ENCODE measurements around the gene SLC27A3.

SLC27A3 gene

DNA sequence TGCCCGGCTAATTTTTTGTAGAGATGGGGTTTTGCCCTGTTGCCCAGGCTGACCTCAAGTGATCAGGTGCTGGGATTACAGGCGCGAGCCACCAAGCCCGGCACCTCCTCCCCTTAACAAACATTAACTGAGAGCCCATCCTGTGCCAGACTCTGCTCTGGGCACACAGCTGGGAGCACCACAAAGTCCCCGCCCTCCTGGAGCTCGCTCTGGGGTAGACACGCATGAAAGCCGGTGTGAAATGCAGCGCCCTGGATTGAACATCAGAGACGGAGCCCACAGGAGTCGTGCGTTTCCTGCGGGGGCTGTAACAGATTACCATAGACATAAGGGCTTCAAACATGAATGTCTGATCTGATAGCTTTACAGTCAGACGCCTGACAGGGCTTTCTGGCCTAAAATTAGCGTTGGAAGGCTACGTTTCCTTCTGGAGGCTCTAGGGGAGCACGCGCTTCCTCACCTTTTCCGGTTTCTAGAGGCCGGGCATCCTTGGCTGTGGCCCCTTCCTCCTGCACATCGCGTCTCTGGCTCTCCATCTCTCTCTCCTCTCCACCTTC lies 14.3 kb downstream of the SLC27A3 start:
- Mint-ChIP-seq H3K27ac (no peak overlapping the region), H3K4me1 (peaks cover 23% of the 10 kb centered on the region), H3K27me3 (peaks cover 1% of the 10 kb centered on the region), H3K4me3 (peak overlapping the region; percentile 31), H3K9me3 (no peaks in the 10 kb centered on the region), H3K36me3 (no peaks in the 10 kb centered on the region)

DNA sequence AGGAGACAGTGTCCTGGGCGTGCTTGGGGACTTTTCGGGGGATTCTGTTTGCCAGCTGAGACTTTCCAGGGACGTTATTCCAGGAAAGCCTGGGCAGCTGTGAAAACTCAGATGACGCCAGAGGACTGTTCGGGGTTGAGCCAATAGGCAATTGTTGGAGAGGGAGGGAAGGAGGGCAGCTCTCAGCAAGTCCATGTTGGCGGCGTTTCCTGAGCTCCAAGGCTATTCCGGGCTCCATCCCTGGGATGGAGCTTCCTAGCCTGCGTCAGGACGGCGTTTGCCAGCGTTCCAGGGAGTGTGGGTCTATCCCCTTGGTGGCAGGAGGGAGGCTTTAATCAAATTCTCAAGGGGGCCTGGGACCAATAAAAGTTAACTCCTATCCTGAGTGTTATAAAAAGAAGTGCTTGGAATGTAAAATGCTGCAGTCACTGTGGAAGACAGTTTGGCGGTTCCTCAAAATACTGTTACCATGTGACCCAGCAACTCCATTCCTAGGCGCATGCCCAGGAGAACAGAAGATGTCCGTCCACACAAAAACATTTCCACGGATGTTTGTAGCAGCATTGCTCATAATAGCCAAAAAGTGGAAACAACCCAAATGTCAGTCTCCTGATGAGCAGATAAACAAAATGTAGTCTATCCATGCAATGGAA lies 15.2 kb downstream of the SLC27A3 start:
- Mint-ChIP-seq H3K4me1 (peaks cover 23% of the 10 kb centered on the region), H3K27me3 (peaks cover 1% of the 10 kb centered on the region), H3K36me3 (no peaks in the 10 kb centered on the region), H3K9me3 (no peaks in the 10 kb centered on the region), H3K27ac (no peak overlapping the region), H3K4me3 (peak overlapping the region; percentile 24)

DNA sequence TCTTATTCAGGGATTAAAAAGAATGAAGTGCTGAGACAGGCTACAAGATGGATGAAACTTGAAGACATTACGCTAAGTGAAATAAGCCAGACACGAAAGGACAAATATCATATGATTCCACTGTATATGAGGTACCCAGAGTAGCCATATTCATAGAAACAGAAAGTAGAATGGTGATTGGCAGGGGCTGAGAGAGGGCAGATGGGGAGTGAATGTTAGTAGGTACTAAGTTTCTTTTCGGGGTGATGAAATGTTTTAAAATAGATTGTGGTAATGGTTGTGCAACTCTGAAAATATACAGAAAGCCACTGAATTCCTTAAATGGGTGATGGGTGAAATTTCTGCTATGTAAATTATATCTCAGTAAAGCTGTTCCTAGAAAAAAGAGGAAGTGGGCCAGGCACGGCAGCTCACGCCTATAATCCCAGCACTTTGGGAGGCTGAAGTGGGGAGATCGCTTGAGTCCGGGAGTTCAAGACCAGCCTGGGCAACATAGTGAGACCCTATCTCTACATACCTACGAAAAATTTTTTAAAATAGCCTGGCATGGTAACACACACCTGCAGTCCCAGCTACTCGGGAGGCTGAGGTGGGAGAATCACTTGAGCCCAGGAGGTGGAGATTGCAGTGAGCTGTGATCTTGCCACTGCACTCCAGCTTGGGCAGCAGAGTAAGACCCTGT lies 15.9 kb downstream of the SLC27A3 start:
- peak overlapping the region; percentile 24 for H3K4me3 Mint-ChIP-seq
- peak overlapping the region; percentile 69 for H3K27ac Mint-ChIP-seq
- peaks cover 1% of the 10 kb centered on the region for H3K27me3 Mint-ChIP-seq
- H3K4me1 Mint-ChIP-seq, result peaks cover 23% of the 10 kb centered on the region
- H3K36me3 Mint-ChIP-seq, result no peaks in the 10 kb centered on the region
- H3K9me3 Mint-ChIP-seq, result no peaks in the 10 kb centered on the region

DNA sequence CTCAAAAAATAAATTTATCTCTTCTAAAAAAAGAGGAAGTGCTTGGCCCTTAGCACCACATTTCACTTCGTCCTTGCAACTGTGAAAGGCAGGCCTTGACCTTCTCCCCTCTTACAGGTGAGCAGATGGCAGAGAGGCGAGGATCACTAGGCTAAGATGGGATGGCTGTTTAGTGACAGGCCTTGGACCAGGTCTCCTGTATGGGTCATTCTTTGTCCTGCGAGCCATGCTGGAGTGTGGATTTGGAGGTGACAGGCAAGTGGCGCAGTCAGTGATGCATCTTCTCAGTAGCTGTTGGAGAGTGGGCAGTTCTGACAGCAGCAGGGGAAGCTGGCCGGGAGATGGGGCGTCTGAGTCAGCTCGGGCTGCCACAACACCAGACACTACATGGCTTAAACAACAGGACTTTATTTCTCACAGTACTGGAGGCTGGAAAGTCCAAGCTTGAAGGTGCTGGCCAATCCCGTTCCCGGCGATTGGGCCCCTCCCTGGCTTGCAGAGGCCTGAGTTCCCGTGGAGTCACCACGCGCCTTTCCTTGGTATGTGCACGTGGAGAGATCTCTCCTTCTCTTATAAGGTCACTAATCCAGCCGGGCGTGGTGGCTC lies 16.5 kb downstream of the SLC27A3 start:
- H3K4me3 Mint-ChIP-seq, result no peak overlapping the region
- H3K36me3 Mint-ChIP-seq, result no peaks in the 10 kb centered on the region
- peaks cover 1% of the 10 kb centered on the region for H3K27me3 Mint-ChIP-seq

GRCh38 chr1:153792631-153793041 lies 17.4 kb downstream of the SLC27A3 start:
- no peaks in the 10 kb centered on the region for H3K9me3 Mint-ChIP-seq

More for the DNA sequence above, 16.5 kb downstream of the SLC27A3 start:
- no peak overlapping the region for H3K27ac Mint-ChIP-seq
- H3K9me3 Mint-ChIP-seq, result no peaks in the 10 kb centered on the region
- peaks cover 26% of the 10 kb centered on the region for H3K4me1 Mint-ChIP-seq

GRCh38 chr1:153793261-153793972 lies 18.2 kb downstream of the SLC27A3 start:
- Mint-ChIP-seq H3K4me1 (peaks cover 34% of the 10 kb centered on the region), H3K27me3 (peaks cover 1% of the 10 kb centered on the region), H3K4me3 (no peak overlapping the region), H3K27ac (no peak overlapping the region), H3K9me3 (no peaks in the 10 kb centered on the region), H3K36me3 (no peaks in the 10 kb centered on the region)

More at GRCh38 chr1:153792631-153793041, 17.4 kb downstream of the SLC27A3 start:
- H3K27ac Mint-ChIP-seq, result no peak overlapping the region
- H3K27me3 Mint-ChIP-seq, result peaks cover 1% of the 10 kb centered on the region
- H3K4me1 Mint-ChIP-seq, result peaks cover 32% of the 10 kb centered on the region
- H3K36me3 Mint-ChIP-seq, result no peaks in the 10 kb centered on the region
- no peak overlapping the region for H3K4me3 Mint-ChIP-seq

DNA sequence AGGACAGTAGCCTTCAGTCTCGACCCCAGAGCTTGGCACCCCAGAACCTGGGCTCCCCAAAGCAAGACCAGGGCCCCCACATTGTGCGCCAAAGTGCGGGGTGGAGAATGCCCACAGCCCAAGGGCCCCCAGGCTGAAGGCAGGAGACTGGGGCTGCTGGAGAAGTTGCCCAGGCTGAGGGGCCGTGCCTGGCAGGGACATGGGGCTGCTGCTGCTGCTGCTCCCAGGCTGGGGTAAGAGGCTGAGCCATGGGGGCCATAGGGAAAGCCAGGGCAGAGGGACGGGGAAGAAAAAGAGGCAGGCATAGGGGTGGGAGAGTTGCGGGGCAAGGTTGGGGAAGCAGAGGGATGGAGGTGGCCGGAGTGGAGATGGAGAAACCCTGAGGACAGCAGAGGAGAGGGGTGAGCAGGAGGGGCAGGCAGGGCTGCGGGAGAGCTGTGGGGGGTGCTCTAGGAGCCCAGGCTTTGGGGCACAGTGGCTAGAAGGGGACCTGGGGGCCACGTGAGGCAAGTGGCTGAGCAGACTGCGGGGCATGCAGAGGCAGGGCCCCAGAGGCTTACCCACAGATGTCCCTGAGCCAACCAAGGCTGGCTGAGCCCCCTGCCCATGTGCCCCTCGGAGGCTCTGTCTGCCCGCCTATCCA lies 18.9 kb downstream of the SLC27A3 start:
- no peak overlapping the region for H3K27ac Mint-ChIP-seq
- H3K4me1 Mint-ChIP-seq, result peaks cover 34% of the 10 kb centered on the region
- H3K9me3 Mint-ChIP-seq, result no peaks in the 10 kb centered on the region
- no peak overlapping the region for H3K4me3 Mint-ChIP-seq
- no peaks in the 10 kb centered on the region for H3K27me3 Mint-ChIP-seq
- H3K36me3 Mint-ChIP-seq, result no peaks in the 10 kb centered on the region

DNA sequence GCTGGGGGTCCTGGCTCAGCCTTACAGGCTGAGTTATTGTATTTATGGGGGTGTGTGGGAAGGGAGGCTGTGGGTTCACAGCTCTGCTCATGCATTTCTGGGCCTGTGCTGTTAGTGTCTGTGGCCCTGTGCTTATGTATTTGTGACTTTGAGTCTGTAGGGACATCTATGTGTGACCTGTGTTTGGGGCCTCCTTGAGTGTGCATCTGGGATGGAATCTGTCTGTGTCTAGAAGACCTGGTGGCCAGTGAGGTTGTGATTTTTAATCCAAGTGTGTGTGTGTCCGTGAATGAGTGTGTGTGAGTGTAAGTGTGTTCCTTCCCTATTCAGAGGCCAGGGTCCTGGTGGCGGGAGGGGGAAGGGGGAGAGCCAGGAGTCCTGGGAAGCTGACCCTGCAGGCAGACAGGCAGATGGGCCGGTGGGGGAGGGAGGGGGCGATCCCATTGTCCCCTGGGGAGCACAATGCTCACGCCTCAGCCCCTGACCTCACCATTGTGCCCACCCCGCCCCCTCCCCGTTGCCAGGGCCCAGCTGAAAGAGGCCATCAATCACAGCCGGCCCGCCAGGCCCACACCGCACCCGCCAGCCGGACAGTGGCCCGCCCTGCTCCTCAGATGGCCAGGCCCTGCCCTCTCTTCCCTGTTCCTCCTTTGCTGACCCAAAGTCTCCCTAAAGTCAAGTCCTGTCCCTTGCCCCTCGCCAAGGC lies 19.6 kb downstream of the SLC27A3 start:
- H3K36me3 Mint-ChIP-seq, result no peaks in the 10 kb centered on the region
- no peaks in the 10 kb centered on the region for H3K9me3 Mint-ChIP-seq
- H3K27me3 Mint-ChIP-seq, result no peaks in the 10 kb centered on the region
- H3K4me3 Mint-ChIP-seq, result no peak overlapping the region
- H3K4me1 Mint-ChIP-seq, result peaks cover 30% of the 10 kb centered on the region
- no peak overlapping the region for H3K27ac Mint-ChIP-seq

GRCh38 chr1:153795330-153795837 lies 20.2 kb downstream of the SLC27A3 start:
- no peaks in the 10 kb centered on the region for H3K27me3 Mint-ChIP-seq
- H3K27ac Mint-ChIP-seq, result no peak overlapping the region
- H3K4me1 Mint-ChIP-seq, result peaks cover 24% of the 10 kb centered on the region
- H3K4me3 Mint-ChIP-seq, result no peak overlapping the region
- no peaks in the 10 kb centered on the region for H3K9me3 Mint-ChIP-seq
- H3K36me3 Mint-ChIP-seq, result no peaks in the 10 kb centered on the region

DNA sequence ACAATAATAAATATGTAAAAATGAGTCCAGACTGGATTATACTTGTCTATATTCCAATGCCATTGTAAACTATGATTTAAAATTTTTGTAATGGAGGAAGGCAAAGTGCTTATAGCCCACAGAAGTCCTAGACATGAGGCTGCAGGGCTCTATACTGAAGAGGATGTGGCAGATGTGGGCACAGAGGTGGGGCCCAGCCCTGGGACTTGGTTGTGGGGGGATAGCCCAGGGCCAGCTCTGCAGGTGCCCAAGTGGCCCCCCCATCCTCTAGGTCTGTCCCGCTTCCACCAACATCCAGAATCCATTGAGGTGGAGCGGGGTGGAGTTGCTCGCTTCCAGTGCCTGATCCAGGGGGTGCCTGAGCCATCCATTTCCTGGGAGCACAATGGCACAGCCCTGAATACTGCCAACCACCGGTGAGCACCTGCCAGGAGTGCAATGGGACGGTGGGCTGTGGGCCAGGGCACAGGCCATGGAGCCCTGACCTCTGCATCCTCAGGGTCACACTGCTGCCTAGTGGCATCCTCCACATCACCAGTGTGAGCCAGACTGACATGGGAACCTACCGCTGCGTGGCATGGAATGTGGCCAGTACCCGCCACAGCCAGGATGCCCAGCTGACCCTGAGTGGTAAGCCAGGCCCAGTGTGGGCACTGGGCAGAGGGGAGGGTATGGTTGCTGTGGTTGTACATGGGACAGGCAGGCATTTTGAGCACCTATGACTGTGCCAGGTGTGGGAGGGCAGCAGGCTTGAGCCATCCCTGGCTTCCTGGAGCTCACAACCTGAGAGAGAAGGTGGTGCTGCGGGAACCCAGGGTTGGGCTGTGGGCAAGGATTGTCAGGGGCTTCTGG lies 21.0 kb downstream of the SLC27A3 start:
- Mint-ChIP-seq H3K9me3 (no peaks in the 10 kb centered on the region), H3K4me3 (no peak overlapping the region), H3K36me3 (no peaks in the 10 kb centered on the region), H3K27me3 (no peaks in the 10 kb centered on the region), H3K4me1 (peaks cover 16% of the 10 kb centered on the region), H3K27ac (no peak overlapping the region)

DNA sequence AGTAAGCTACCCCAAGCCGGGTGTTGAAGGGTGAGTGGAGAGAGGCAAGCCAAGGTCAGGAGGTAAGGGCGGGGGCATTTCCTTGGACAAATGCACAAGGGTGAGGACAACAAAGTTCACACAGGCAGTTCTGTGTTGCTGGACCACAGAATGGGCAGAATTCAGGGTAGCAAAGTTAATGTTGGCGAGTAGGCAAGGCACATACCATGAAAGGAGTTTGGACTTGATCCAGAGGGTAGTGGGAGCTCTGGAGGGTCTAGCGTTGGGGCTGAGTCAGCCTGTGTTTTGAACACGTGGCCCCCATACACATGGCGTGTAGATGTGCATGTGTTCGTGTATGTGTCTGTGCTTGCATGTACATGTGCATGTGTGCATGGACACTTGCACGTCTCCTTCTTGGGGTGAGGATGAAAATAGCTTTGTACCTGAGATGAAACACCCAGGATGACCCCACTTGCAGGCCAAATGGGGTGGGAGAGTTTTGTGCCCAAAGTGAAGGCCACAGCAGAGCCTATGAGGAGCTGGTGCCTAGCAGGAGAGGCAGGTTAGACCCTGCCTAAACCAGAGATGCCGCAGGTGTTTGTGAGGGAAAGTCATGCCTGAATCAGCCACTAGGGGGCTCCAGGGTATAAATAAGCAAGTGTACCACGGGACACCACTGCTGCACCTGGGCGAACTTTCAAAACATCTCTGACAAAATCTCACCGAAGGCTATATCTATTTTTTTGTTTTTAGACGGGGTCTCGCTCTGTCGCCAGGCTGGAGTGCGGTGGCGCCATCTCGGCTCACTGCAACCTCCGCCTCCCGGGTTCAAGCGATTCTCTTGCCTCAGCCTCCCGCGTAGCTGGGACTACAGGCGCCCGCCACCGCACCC lies 21.8 kb downstream of the SLC27A3 start:
- Mint-ChIP-seq H3K4me1 (peaks cover 16% of the 10 kb centered on the region), H3K27ac (peak overlapping the region; percentile 35)

DNA sequence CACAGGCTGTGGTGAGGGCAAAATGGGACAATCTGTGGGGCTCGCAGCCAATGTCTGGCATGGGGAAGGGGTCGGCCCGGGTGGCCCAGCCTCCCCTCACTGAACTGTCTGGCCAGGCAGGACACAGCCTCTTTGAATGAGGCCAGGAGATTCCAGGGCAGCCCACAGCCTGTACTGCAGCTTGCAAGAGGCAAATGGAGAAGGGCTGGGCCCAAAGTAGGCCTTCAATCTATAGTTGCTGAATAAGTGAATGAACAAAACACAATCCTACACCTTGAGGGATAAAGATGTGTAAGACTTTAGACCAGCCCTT lies 23.2 kb downstream of the SLC27A3 start:
- peak overlapping the region; percentile 14 for H3K27ac Mint-ChIP-seq
- no peaks in the 10 kb centered on the region for H3K27me3 Mint-ChIP-seq
- H3K9me3 Mint-ChIP-seq, result no peaks in the 10 kb centered on the region
- H3K36me3 Mint-ChIP-seq, result peaks cover 2% of the 10 kb centered on the region
- peaks cover 18% of the 10 kb centered on the region for H3K4me1 Mint-ChIP-seq
- no peak overlapping the region for H3K4me3 Mint-ChIP-seq

More for the DNA sequence above, 21.8 kb downstream of the SLC27A3 start:
- no peaks in the 10 kb centered on the region for H3K9me3 Mint-ChIP-seq
- no peak overlapping the region for H3K4me3 Mint-ChIP-seq
- H3K36me3 Mint-ChIP-seq, result peaks cover 2% of the 10 kb centered on the region
- no peaks in the 10 kb centered on the region for H3K27me3 Mint-ChIP-seq

GRCh38 chr1:153799016-153799415 lies 23.8 kb downstream of the SLC27A3 start:
- Mint-ChIP-seq H3K4me1 (peaks cover 22% of the 10 kb centered on the region), H3K4me3 (no peak overlapping the region), H3K36me3 (peaks cover 6% of the 10 kb centered on the region), H3K27me3 (no peaks in the 10 kb centered on the region), H3K27ac (no peak overlapping the region), H3K9me3 (no peaks in the 10 kb centered on the region)

Data from activated naive CD4-positive, alpha-beta T cell treated with anti-CD3 and anti-CD28 coated beads, Interleukin-2, amount 50 U/mL, for 24 hours (primary cell).